Pancreas (tissue), 10 donors: Measurements from ENCODE around the gene SLC6A13. TPM values are rescaled to one million over a fixed set of nuclear protein-coding genes. Genes with fewer than 3 reads are reported as not detected.
A peak's percentile ranks its signal among the peaks of the same experiment; 100 is the strongest.

Experiments used
- ATAC-seq, 4 donors: fragments of 200-7000 bp; cut with Tn5 transposase; one replicate each; pipeline versions ENCODE4 v1.8.0 to v1.9.1; 2020; ENCODE audit warnings: mild to moderate bottlenecking in 4 of 4, moderate library complexity in 4 of 4
- DNase-seq, 6 donors: peaks; one replicate each; pipeline ENCODE4 v3.0.0-alpha.2; 2020
- FAIRE-seq: peaks from 2 replicates; lab custom pipeline; 2012; peaks lifted over from hg19 to GRCh38; lab: Jason Lieb, UNC
- H3K27ac ChIP-seq, 4 donors: fragments of 200-600 bp; sonication (generic); 1 replicate in 3 of 4; 2 replicates in 1 of 4; pipeline versions ENCODE4 v1.5.0 to v1.8.0; 2020
- H3K27me3 ChIP-seq, 4 donors: fragments of 200-600 bp; one replicate each; pipeline ENCODE4 v1.8.0; 2021
- H3K36me3 ChIP-seq, 3 donors: fragments of 200-600 bp; sonication (generic) in 1 of 3; one replicate each; pipeline versions ENCODE4 v1.5.0 to v1.8.0; 2020 to 2021
- H3K4me1 ChIP-seq, 3 donors: fragments of 200-600 bp; one replicate each; pipeline ENCODE4 v1.8.0; 2021
- H3K4me3 ChIP-seq, 4 donors: fragments of 200-600 bp; sonication (generic) in 2 of 4; one replicate each; pipeline versions ENCODE4 v1.5.0 to v1.8.0; 2020 to 2021
- H3K9me3 ChIP-seq, 4 donors: fragments of 200-600 bp; one replicate each; pipeline ENCODE4 v1.8.0; 2021
- WGBS, 2 donors: extraction: QIAGEN DNeasy Blood & Tissue Kit; methylation state at CpG; one replicate each; pipeline ENCODE4 v1.1.7; 2013; 5-methylcytosine and 5-hydroxymethylcytosine counted together
- intact Hi-C, 3 donors: fragments of 100-400 bp; cut with DNase I; formaldehyde crosslinking; loops; one replicate each; pipeline versions ENCODE4 v1.11.1 to v1.14.2; 2022
- polyA plus RNA-seq, 2 donors: library from polyadenylated mRNA; stranded (reverse); fragments of 200-250 nt; gene quantifications; one replicate each; pipeline ENCODE4 v1.2.3, GENCODE V29; 2013
- total RNA-seq, 6 donors: library from RNA; stranded (reverse); fragmentation: NEBNext Ultra II Directional in 4 of 6; extraction: Animal tissue kit (Norgen Biotek cat#: 25700) in 4 of 6; gene quantifications; one replicate each; pipeline versions ENCODE4 v1.2.1 to v1.2.4, GENCODE V29; 2021 to 2023
- TF ChIP-seq, protein P1 (sequence below), 4 donors: fragments of 200-600 bp; sonication (generic) in 3 of 4; IDR thresholded peaks; one replicate each; pipeline versions ENCODE4 v1.5.0 to v1.8.0; 2021; ENCODE audit warnings: antibody characterized with exemption in 4 of 4
- donor health status: healthy with polysubstance abuse.
- donor health status: DM: no; HTN: no; CAD: no; lungs with moderate emphysema.
- donor health status: DM: no; HTN: no; CAD: no.
- donor health status: control.
- donor health status: control.
- donor health status: Bipolar disorder and iron deficiency.
- donor health status: DM: yes; HTN: yes; CAD: no.
- donor health status: DM: no; HTN: no; CAD: no.
- donor health status: DM: no; HTN: no; CAD: no.
- donor health status: DM: yes; HTN: yes; CAD: no.

Gene SLC6A13
- total and polyA plus RNA-seq, 8 donors = 0.23 to 0.35 (median 0.29) TPM; not detected in 4

DNA sequence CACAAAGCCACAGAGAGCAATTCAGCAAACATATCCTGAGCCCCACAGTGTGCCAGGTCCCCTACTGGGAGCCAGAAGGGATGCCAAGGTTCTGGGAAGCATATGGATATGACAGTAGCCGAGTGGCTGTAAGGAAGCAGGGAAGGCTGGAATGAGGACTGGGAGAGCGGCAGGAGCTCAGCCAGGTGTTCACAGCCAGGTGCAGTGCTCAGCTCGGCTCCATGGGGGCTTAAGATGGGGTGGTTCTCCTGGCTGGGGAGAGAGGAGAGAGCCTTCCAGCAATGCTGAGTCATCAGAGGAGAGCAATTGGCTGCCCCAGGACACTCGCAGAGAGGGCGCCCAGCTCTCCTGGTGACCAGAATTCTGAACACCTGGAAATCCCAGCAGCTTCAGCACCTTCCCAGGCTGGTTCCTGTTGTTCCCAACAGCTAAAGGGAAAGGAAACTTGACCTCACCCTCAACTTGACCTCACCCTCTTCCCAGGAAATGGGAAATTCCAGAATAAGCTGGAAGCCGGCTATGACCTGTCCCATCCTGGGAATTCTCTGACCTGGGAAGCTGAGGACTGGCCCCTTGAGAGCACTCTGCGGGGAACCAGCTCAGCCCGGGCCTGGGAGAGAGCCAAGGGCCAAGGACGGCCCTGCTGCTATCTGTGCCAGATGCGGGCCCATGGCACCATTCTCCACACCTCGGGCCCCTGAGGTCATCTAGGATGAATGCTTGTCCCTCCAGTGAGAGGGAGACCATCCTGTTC, 83.3 kb downstream of the SLC6A13 start:
- no peaks in the 10 kb centered on the region for H3K27me3 ChIP-seq
- 65 to 68% methylated on average over 11 of the region's 11 CpGs for WGBS, 2 donors

DNA sequence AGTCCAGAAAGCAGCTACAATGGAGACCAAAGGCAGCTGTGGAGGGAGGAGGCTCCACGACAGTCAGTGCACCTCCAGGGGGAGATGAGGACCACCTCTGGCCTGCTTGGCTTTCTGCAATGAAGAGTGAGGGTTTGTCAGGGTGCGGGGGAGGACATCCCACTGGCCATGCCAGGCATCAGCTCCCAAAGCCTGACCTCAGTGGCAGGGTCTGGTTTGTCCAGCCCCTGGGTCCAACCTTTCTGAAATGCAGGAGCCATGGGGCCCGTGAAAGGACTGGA, 83.9 kb downstream of the SLC6A13 start:
- Histone ChIP-seq H3K4me3 (no peak overlapping the region), H3K9me3 (no peaks in the 10 kb centered on the region), H3K36me3 (no peaks in the 10 kb centered on the region), H3K27ac (no peak overlapping the region), H3K27me3 (no peaks in the 10 kb centered on the region), H3K4me1 (no peaks in the 10 kb centered on the region)
- DNase-seq (peak in 1 of 6 donors; percentile 35), ATAC-seq (no peak), FAIRE-seq (no peak)
- 73 to 88% methylated on average over 3 of the region's 3 CpGs for WGBS, 2 donors
- TF ChIP-seq, protein P1, sequence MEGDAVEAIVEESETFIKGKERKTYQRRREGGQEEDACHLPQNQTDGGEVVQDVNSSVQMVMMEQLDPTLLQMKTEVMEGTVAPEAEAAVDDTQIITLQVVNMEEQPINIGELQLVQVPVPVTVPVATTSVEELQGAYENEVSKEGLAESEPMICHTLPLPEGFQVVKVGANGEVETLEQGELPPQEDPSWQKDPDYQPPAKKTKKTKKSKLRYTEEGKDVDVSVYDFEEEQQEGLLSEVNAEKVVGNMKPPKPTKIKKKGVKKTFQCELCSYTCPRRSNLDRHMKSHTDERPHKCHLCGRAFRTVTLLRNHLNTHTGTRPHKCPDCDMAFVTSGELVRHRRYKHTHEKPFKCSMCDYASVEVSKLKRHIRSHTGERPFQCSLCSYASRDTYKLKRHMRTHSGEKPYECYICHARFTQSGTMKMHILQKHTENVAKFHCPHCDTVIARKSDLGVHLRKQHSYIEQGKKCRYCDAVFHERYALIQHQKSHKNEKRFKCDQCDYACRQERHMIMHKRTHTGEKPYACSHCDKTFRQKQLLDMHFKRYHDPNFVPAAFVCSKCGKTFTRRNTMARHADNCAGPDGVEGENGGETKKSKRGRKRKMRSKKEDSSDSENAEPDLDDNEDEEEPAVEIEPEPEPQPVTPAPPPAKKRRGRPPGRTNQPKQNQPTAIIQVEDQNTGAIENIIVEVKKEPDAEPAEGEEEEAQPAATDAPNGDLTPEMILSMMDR (IDR thresholded peaks at IDR 0.05) = no peak
- intact Hi-C loops = no loop called here

More for the DNA sequence above, 83.3 kb downstream of the SLC6A13 start:
- Histone ChIP-seq H3K27ac (no peak overlapping the region), H3K36me3 (no peaks in the 10 kb centered on the region), H3K9me3 (no peaks in the 10 kb centered on the region), H3K4me3 (no peak overlapping the region), H3K4me1 (no peaks in the 10 kb centered on the region)
- no peak for FAIRE-seq
- no peak for ATAC-seq
- TF ChIP-seq, protein P1 (IDR thresholded peaks at IDR 0.05) = no peak
- DNase-seq = peak in 1 of 6 donors; percentile 38
- intact Hi-C loops = no loop called here

DNA sequence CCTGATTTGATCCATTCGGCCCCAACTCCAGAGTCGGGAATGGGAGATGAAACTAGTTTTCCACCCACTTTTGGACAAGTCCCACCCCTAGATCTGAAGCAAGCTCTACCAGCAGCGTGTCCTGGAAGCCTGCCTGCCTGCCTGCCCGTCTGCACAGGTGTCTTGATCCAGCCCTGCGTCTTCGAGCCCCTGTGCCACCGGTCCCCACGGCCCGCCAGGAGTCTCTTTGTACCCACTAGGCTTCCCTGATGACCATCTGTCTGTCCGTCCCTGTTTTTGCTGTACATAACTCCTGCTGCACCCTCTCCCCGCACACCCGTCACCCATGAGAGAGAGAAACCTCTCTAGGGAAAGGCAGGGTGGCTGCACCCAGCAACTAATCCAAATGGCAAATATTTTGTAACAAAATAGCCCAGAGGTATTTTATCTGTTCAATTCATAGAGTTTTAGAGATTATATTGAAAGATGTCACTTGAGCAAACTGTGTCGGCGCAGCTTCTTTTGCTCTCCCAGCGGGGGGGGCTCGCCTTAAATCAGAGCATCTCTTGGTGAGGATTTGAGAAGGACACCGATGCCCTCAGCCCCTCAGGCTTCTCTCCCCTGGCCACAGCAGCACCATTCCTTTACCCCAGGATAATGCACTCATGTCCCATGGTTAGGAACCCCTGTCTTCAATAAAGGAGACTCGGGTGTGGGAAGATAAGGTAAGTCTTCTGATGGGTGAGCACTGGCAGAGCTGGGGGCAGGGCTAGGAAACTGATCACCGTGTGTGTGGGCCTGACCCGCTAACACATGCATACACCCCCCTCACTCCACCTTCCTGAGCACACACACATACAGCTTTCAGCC, 84.4 kb downstream of the SLC6A13 start:
- WGBS, 2 donors = 78 to 88% methylated on average over 20 of the region's 20 CpGs
- Histone ChIP-seq H3K9me3 (no peaks in the 10 kb centered on the region), H3K4me1 (no peaks in the 10 kb centered on the region), H3K36me3 (no peaks in the 10 kb centered on the region), H3K27ac (no peak overlapping the region), H3K4me3 (no peak overlapping the region), H3K27me3 (no peaks in the 10 kb centered on the region)
- DNase-seq (peak in 1 of 6 donors; percentile 26), ATAC-seq (no peak), FAIRE-seq (no peak)
- TF ChIP-seq, protein P1 (IDR thresholded peaks at IDR 0.05) = no peak
- intact Hi-C loops = no loop called here

DNA sequence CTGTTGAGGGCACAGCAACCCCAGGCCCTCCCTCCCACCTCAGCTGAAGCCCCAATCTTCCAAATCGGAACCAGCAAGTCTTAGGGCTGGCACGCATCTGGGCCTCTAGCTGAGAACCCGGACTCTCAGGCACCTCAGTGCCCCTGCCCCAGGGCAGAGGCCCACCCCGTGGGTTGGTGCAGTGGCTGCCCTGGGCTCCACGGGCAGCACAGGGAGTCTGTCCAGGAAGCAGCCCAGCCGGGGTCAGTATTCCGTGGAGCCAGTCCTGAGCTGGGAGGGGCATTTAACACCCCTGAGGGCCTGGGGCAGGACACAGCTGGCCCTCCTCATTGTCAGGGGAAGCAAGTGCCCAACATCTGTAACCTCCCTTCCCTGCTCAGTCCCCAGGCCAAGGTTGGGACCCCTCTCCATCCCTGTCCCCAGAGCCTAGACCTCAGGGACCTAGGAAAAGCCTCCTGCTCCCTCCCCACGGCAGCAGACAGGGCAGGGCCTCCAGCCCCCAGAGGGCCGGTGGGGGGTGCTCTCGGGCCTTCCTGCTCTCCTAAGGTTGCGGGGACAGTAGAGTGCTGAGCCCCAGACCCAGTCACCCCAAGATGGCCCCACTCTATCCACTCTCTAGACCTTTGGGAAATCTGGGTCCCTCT, 85.2 kb downstream of the SLC6A13 start:
- 68 to 80% methylated on average over 11 of the region's 11 CpGs for WGBS, 2 donors
- intact Hi-C loops = no loop called here
- Histone ChIP-seq H3K36me3 (no peaks in the 10 kb centered on the region), H3K27me3 (no peaks in the 10 kb centered on the region), H3K4me3 (no peak overlapping the region), H3K27ac (no peak overlapping the region), H3K4me1 (no peaks in the 10 kb centered on the region), H3K9me3 (no peaks in the 10 kb centered on the region)
- TF ChIP-seq, protein P1 (IDR thresholded peaks at IDR 0.05) = no peak
- FAIRE-seq (no peak), DNase-seq (peak in 1 of 6 donors; percentile 47), ATAC-seq (no peak)
